Activated T-cell treated with anti-CD3 and anti-CD28 coated beads for 48 hours (primary cell): ENCODE results near the gene FAM120B.

Experiments used
- DNase-seq: peaks from one replicate; pipeline ENCODE4 v3.0.0-alpha.2; 2020; ENCODE audit warnings: low read depth

The FAM120B gene

GRCh38 chr6:170420791-170421776 is 114.5 kb downstream of the FAM120B start:
- DNase-seq = no peak

- no peak for DNase-seq
Observed at GRCh38 chr6:170421921-170422320, 115.4 kb downstream of the FAM120B start.

DNA sequence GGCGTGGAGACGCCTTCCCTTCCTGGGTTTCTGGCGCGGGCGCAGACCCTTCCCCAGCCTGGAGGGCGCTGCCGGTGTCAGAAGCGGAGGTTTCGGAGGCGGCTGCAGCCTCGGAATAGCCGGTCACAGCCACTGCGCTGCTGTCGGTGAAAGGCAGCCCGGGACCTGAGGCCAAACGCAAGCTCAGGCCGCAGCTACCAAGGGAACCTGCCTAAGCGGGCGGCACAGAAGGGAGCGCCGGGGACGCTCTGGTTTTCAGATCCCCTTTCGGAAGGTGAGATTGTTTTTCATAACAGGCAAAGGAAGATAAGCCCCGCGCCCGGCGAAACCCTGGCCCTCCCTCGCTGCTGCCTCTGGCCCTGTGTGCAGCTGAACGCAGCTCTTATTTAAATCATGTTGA is 116.5 kb downstream of the FAM120B start:
- no peak for DNase-seq

- DNase-seq = no peak
Observed at GRCh38 chr6:170423814-170424603, 117.5 kb downstream of the FAM120B start.

GRCh38 chr6:170424604-170425126 is 118.1 kb downstream of the FAM120B start:
- DNase-seq = no peak

GRCh38 chr6:170429450-170429849 is 122.9 kb downstream of the FAM120B start:
- no peak for DNase-seq

- no peak for DNase-seq
Observed at GRCh38 chr6:170433163-170434116, 126.9 kb downstream of the FAM120B start.

GRCh38 chr6:170434117-170434820 is 127.7 kb downstream of the FAM120B start:
- DNase-seq = no peak

DNA sequence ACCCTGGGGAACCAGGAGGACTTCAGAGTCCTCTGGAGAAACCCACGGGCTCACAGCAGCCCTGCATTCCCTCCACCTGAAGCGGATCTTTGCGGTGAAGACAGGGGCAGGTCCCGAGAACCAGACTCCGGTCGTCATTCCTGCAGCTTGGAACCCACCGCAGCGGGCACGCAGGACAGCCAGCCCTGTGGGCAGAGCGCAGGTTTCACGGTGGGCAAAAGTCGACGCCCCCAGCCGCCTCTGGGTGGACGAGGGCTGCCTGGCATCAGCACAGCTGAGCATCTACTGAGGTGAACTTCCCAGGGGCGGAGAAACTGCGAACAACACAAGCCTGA is 128.2 kb downstream of the FAM120B start:
- DNase-seq = no peak

GRCh38 chr6:170435766-170436165 is 129.2 kb downstream of the FAM120B start:
- no peak for DNase-seq

DNA sequence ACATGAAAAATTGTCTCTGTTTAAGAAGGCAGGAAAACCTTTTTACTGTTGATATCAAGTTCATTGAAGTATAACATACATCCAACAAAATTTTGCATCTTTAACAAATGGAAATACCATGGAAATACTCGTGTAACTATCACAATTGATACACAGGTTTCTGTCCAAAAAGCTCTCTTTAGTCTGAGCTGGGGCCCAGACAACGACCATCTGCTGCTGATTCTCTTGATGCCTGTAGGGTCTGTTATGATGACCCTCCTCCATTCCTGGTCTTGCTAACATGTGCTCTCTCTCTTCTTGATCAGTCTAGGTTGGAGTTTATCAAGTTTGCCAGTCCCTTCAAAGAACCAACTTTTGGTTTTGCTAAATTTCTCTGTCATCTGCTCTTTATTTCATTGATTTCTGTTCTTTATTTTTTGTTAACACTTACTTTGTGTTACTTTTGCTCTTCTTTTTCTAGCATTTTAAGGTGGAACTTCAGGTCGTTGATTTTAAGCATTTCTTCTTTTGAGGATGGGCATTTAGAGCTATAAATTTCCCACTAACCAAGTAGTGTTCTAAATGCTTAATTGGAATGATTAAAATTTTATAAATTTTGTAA is 129.8 kb downstream of the FAM120B start:
- no peak for DNase-seq

- DNase-seq = no peak
Observed at GRCh38 chr6:170437719-170438401, 131.3 kb downstream of the FAM120B start.

- DNase-seq = peak; percentile 54
Observed at GRCh38 chr6:170438402-170438753, 131.8 kb downstream of the FAM120B start.

- DNase-seq = no peak
Observed at GRCh38 chr6:170438861-170439260, 132.3 kb downstream of the FAM120B start.

GRCh38 chr6:170439366-170440361 is 133.1 kb downstream of the FAM120B start:
- DNase-seq = no peak

GRCh38 chr6:170440437-170440836 is 133.9 kb downstream of the FAM120B start:
- DNase-seq = no peak

DNA sequence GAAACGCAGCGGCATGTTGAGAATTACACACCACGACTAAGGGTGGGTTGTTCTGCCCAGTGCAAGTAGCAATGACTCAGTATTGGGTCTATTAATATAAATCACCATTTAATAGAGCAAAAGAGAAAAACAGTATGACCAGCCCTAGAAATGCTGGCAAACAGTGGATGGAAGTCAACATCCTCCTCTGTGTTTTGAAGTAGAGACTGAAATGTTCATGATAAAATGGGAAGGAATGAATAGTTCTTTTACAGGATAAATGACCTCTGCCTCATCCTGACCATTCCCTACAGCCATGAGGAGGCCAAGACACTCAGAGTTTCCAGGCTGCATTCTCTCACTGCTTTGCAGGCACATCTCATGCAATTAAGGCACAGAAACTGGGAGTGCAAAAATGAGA is 134.8 kb downstream of the FAM120B start:
- no peak for DNase-seq

- DNase-seq = no peak
Observed at GRCh38 chr6:170442596-170442995, 136.0 kb downstream of the FAM120B start.

- DNase-seq = no peak
Observed at GRCh38 chr6:170443151-170443662, 136.6 kb downstream of the FAM120B start.
